Measurements from ENCODE around the gene BICC1. TPM values are rescaled to one million over a fixed set of nuclear protein-coding genes. Genes with fewer than 3 reads are reported as not detected.

The BICC1 gene
- total RNA-seq, 1 experiment from 2014 or later: not detected

DNA sequence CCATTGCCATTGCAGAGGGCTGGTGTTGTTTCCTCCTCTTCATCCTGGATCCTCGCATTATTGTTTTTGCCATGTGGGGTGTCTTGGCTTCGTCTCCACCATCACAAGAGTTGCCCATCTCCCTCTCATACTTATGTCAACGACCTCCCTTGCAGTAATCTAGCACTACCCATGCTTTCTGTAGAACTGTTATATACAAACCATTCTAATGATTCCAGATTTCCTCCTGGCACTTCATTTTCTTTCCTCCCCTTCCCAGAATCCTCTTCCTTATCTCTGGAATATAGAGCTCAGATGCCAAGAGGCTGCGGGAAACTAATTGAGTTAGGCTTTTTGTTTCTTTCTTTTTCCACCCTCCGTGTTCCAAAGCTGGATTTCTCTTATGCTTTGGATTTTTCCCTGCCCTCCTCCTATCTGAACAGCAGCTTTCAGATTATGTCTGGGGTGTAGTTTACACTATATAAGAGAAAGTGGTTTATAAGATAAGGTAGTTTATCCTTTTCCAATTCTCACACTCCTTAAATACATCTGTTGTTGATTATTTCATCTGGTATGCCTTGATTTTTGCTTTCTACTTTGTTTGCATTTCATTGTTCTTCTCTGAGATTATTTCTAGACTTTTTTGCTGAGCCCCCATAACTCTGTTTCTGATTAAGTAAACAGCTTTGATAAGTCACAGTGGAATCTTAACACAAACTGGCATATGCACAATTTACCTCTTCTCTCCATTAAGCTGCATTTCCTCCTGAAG lies 264.1 kb downstream of the BICC1 start:
- ChIA-PET RAD21 (ENCODE audit: low non-redundant PET in 1 of 2, low total read pairs in 2 of 2, uncharacterized antibody in 2 of 2, unreplicated experiment in 2 of 2) (no interaction called here), POLR2A (no interaction called here), CTCF (interaction anchor here (0.8 kb wide), 1 partner anchor 363 kb away, joined by 3 read pairs; no protein-coding TSS in a partner anchor)
- H3K79me2 ChIP-seq (ENCODE audit: insufficient read depth, low read length): no peaks in the 10 kb centered on the region
- H3K9me2 ChIP-seq (ENCODE audit: insufficient read depth): no peaks in the 10 kb centered on the region
- no peaks in the 10 kb centered on the region for H3K9me3 ChIP-seq (ENCODE audit: control insufficient read depth in 1 of 2, insufficient read depth in 1 of 2, low read depth in 1 of 2, low read length in 2 of 2)
- H3K36me3 ChIP-seq (ENCODE audit: control insufficient read depth in 1 of 2, insufficient read depth in 2 of 2, low read length in 2 of 2): no peaks in the 10 kb centered on the region
- intact Hi-C loops (cut with micrococcal nuclease): no loop called here
- H3K4me3 ChIP-seq (replicated peaks in 1 of 2; ENCODE audit: low read depth in 1 of 2, low read length in 2 of 2): no peak overlapping the region
- no peak for TF ChIP-seq SRF (IDR thresholded peaks at IDR 0.05; ENCODE audit: low read depth)
- no peak for TF ChIP-seq ZNF274 (IDR thresholded peaks at IDR 0.05; ENCODE audit: low read depth, low read length)
- TF ChIP-seq ZFX (IDR thresholded peaks at IDR 0.05): no peak
- TF ChIP-seq CBX3 (IDR thresholded peaks at IDR 0.05; ENCODE audit: low read depth): no peak
- no peak for TF ChIP-seq JUND (IDR thresholded peaks at IDR 0.05)
- TF ChIP-seq, protein P1, sequence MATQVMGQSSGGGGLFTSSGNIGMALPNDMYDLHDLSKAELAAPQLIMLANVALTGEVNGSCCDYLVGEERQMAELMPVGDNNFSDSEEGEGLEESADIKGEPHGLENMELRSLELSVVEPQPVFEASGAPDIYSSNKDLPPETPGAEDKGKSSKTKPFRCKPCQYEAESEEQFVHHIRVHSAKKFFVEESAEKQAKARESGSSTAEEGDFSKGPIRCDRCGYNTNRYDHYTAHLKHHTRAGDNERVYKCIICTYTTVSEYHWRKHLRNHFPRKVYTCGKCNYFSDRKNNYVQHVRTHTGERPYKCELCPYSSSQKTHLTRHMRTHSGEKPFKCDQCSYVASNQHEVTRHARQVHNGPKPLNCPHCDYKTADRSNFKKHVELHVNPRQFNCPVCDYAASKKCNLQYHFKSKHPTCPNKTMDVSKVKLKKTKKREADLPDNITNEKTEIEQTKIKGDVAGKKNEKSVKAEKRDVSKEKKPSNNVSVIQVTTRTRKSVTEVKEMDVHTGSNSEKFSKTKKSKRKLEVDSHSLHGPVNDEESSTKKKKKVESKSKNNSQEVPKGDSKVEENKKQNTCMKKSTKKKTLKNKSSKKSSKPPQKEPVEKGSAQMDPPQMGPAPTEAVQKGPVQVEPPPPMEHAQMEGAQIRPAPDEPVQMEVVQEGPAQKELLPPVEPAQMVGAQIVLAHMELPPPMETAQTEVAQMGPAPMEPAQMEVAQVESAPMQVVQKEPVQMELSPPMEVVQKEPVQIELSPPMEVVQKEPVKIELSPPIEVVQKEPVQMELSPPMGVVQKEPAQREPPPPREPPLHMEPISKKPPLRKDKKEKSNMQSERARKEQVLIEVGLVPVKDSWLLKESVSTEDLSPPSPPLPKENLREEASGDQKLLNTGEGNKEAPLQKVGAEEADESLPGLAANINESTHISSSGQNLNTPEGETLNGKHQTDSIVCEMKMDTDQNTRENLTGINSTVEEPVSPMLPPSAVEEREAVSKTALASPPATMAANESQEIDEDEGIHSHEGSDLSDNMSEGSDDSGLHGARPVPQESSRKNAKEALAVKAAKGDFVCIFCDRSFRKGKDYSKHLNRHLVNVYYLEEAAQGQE (IDR thresholded peaks at IDR 0.05; ENCODE audit: low read depth): no peak
- TF ChIP-seq ELF1 (IDR thresholded peaks at IDR 0.05; ENCODE audit: borderline replicate concordance, low read depth): no peak
- TF ChIP-seq POLR2A (IDR thresholded peaks at IDR 0.05; ENCODE audit: borderline replicate concordance, extremely low read depth, insufficient read depth, insufficient read length): no peak
- TF ChIP-seq YY1 (IDR thresholded peaks at IDR 0.05; ENCODE audit: extremely low read depth, insufficient replicate concordance, low read depth, low read length): no peak
- H4K20me1 ChIP-seq (ENCODE audit: insufficient read depth): no peaks in the 10 kb centered on the region
- H3K4me1 ChIP-seq (ENCODE audit: control insufficient read depth in 1 of 2, insufficient read depth in 2 of 2, low read length in 2 of 2): no peaks in the 10 kb centered on the region
- H3K27ac ChIP-seq (ENCODE audit: low read depth, low read length): no peak overlapping the region
- DNase-seq (ENCODE audit: low read depth, low spot score) (no peak), ATAC-seq (no peak)
- H3K27me3 ChIP-seq (ENCODE audit: insufficient read depth, low read length): no peaks in the 10 kb centered on the region
- H3K4me2 ChIP-seq (ENCODE audit: low read length): no peak overlapping the region
- no peak overlapping the region for H3K9ac ChIP-seq (ENCODE audit: low read length)
- BruUV-seq (replicated peaks): no TSS peak
- H2AFZ ChIP-seq (ENCODE audit: low read depth, low read length, poor library complexity, severe bottlenecking): no peak overlapping the region
